ENCODE measurements around the gene RALGPS1. TPM values are rescaled to one million over a fixed set of nuclear protein-coding genes. Genes with fewer than 3 reads are reported as not detected.
A peak's percentile ranks its signal among the peaks of the same experiment; 100 is the strongest.

RALGPS1 gene
- total and polyA plus RNA-seq, 2 of the 13 experiments (the other 11 are each of a cell fraction or from before 2014, with no cell fraction given) = 3.7 to 6.5 TPM

GRCh38 chr9:127224883-127225739 lies 310.5 kb downstream of the RALGPS1 start (continued):
- no peak for TF ChIP-seq GATAD2A (CRISPR knock-in tag; IDR thresholded peaks at IDR 0.05)
- TF ChIP-seq ZNF503 (CRISPR knock-in tag; IDR thresholded peaks at IDR 0.05) = no peak
- TF ChIP-seq NRL (CRISPR knock-in tag; IDR thresholded peaks at IDR 0.05; ENCODE audit: borderline replicate concordance) = no peak
- no peak for TF ChIP-seq ZNF432 (CRISPR knock-in tag; IDR thresholded peaks at IDR 0.05; ENCODE audit: borderline replicate concordance)
- TF ChIP-seq ATRX (CRISPR knock-in tag; IDR thresholded peaks at IDR 0.05; ENCODE audit: borderline replicate concordance) = no peak
- TF ChIP-seq ZNF329 (CRISPR knock-in tag; IDR thresholded peaks at IDR 0.05; ENCODE audit: low read depth) = 0 out of 2 replicates have a peak, but pooled peaks have one; percentile 14
- no peak for TF ChIP-seq MEIS2 (CRISPR knock-in tag; IDR thresholded peaks at IDR 0.05)
- TF ChIP-seq ZNF382 (CRISPR knock-in tag; IDR thresholded peaks at IDR 0.05; ENCODE audit: borderline replicate concordance) = no peak
- no peak for TF ChIP-seq ZNF562 (CRISPR knock-in tag; IDR thresholded peaks at IDR 0.05; ENCODE audit: borderline replicate concordance)
- no peak for TF ChIP-seq TAF15 (IDR thresholded peaks at IDR 0.05; ENCODE audit: low read depth, low read length, poor library complexity, severe bottlenecking)
- TF ChIP-seq ZBTB4 (CRISPR knock-in tag; IDR thresholded peaks at IDR 0.05; ENCODE audit: borderline replicate concordance) = no peak
- TF ChIP-seq SP1 (IDR thresholded peaks at IDR 0.05) = peak; percentile 98
- peak; percentile 99 for TF ChIP-seq SP1 (CRISPR knock-in tag; IDR thresholded peaks at IDR 0.05)
- TF ChIP-seq ZC3H13 (CRISPR knock-in tag; IDR thresholded peaks at IDR 0.05) = no peak
- TF ChIP-seq ZNF556 (CRISPR knock-in tag; IDR thresholded peaks at IDR 0.05; ENCODE audit: borderline replicate concordance) = no peak
- TF ChIP-seq ZNF615 (CRISPR knock-in tag; IDR thresholded peaks at IDR 0.05; ENCODE audit: borderline replicate concordance) = no peak
- TF ChIP-seq CBX5 (CRISPR knock-in tag; IDR thresholded peaks at IDR 0.05; ENCODE audit: borderline replicate concordance) = no peak
- no peak for TF ChIP-seq IRF2 (CRISPR knock-in tag; IDR thresholded peaks at IDR 0.05)
- TF ChIP-seq SSRP1 (CRISPR knock-in tag; IDR thresholded peaks at IDR 0.05) = no peak
- no peak for TF ChIP-seq MTA3 (CRISPR knock-in tag; IDR thresholded peaks at IDR 0.05)
- TF ChIP-seq ZNF770 (CRISPR knock-in tag; IDR thresholded peaks at IDR 0.05) = no peak
- TF ChIP-seq KDM6A (CRISPR knock-in tag; IDR thresholded peaks at IDR 0.05; ENCODE audit: low read depth) = no peak
- TF ChIP-seq ZFP90 (CRISPR knock-in tag; IDR thresholded peaks at IDR 0.05; ENCODE audit: borderline replicate concordance) = no peak
- TF ChIP-seq ZNF878 (CRISPR knock-in tag; IDR thresholded peaks at IDR 0.05) = no peak

Data from HepG2 (cell line).